Measurements from ENCODE around the gene VPS29.

The VPS29 gene

GRCh38 chr12:110516995-110517394, 15.1 kb upstream of the VPS29 start:
- no peaks in the 10 kb centered on the region for H3K27me3 ChIP-seq (ENCODE audit: insufficient read depth, insufficient read length)
- no peaks in the 10 kb centered on the region for H3K4me1 ChIP-seq (ENCODE audit: insufficient read depth, insufficient read length)
- H3K36me3 ChIP-seq (ENCODE audit: insufficient read depth, insufficient read length, low read length), result no peaks in the 10 kb centered on the region
- H3K9me3 ChIP-seq (ENCODE audit: insufficient read depth, low read length), result no peaks in the 10 kb centered on the region
- DNase-seq (ENCODE audit: low read depth, low spot score), result no peak
- H3K4me3 ChIP-seq (ENCODE audit: insufficient read length, low read depth), result no peak overlapping the region
- no peak for TF ChIP-seq YY1 (IDR thresholded peaks at IDR 0.05; ENCODE audit: insufficient read depth, insufficient read length)
- no peak for TF ChIP-seq SUZ12 (IDR thresholded peaks at IDR 0.05; ENCODE audit: extremely low read depth, insufficient read depth, insufficient read length)
- no peak for TF ChIP-seq ZNF274 (IDR thresholded peaks at IDR 0.05; ENCODE audit: low read depth, low read length)
- no peak overlapping the region for H3K9ac ChIP-seq (ENCODE audit: insufficient read length, low read depth)

- Histone ChIP-seq H3K4me1 (ENCODE audit: insufficient read depth, insufficient read length) (no peaks in the 10 kb centered on the region), H3K9me3 (ENCODE audit: insufficient read depth, low read length) (no peaks in the 10 kb centered on the region), H3K36me3 (ENCODE audit: insufficient read depth, insufficient read length, low read length) (no peaks in the 10 kb centered on the region), H3K27me3 (ENCODE audit: insufficient read depth, insufficient read length) (no peaks in the 10 kb centered on the region), H3K4me3 (ENCODE audit: insufficient read length, low read depth) (no peak overlapping the region), H3K9ac (ENCODE audit: insufficient read length, low read depth) (no peak overlapping the region)
- no peak for DNase-seq (ENCODE audit: low read depth, low spot score)
- no peak for TF ChIP-seq YY1 (IDR thresholded peaks at IDR 0.05; ENCODE audit: insufficient read depth, insufficient read length)
- TF ChIP-seq ZNF274 (IDR thresholded peaks at IDR 0.05; ENCODE audit: low read depth, low read length), result no peak
- no peak for TF ChIP-seq SUZ12 (IDR thresholded peaks at IDR 0.05; ENCODE audit: extremely low read depth, insufficient read depth, insufficient read length)
Observed at GRCh38 chr12:110514363-110514762, 12.5 kb upstream of the VPS29 start.

GRCh38 chr12:110513842-110514241, 11.9 kb upstream of the VPS29 start:
- Histone ChIP-seq H3K36me3 (ENCODE audit: insufficient read depth, insufficient read length, low read length) (no peaks in the 10 kb centered on the region), H3K9ac (ENCODE audit: insufficient read length, low read depth) (no peak overlapping the region), H3K4me1 (ENCODE audit: insufficient read depth, insufficient read length) (no peaks in the 10 kb centered on the region), H3K4me3 (ENCODE audit: insufficient read length, low read depth) (no peak overlapping the region), H3K9me3 (ENCODE audit: insufficient read depth, low read length) (no peaks in the 10 kb centered on the region), H3K27me3 (ENCODE audit: insufficient read depth, insufficient read length) (no peaks in the 10 kb centered on the region)
- TF ChIP-seq SUZ12 (IDR thresholded peaks at IDR 0.05; ENCODE audit: extremely low read depth, insufficient read depth, insufficient read length) (no peak), YY1 (IDR thresholded peaks at IDR 0.05; ENCODE audit: insufficient read depth, insufficient read length) (no peak), ZNF274 (IDR thresholded peaks at IDR 0.05; ENCODE audit: low read depth, low read length) (no peak)
- no peak for DNase-seq (ENCODE audit: low read depth, low spot score)

GRCh38 chr12:110508071-110508586, 6.2 kb upstream of the VPS29 start:
- no peaks in the 10 kb centered on the region for H3K9me3 ChIP-seq (ENCODE audit: insufficient read depth, low read length)
- no peak for DNase-seq (ENCODE audit: low read depth, low spot score)
- no peak overlapping the region for H3K4me3 ChIP-seq (ENCODE audit: insufficient read length, low read depth)
- TF ChIP-seq ZNF274 (IDR thresholded peaks at IDR 0.05; ENCODE audit: low read depth, low read length), result no peak
- no peak for TF ChIP-seq SUZ12 (IDR thresholded peaks at IDR 0.05; ENCODE audit: extremely low read depth, insufficient read depth, insufficient read length)
- no peak for TF ChIP-seq YY1 (IDR thresholded peaks at IDR 0.05; ENCODE audit: insufficient read depth, insufficient read length)
- no peaks in the 10 kb centered on the region for H3K27me3 ChIP-seq (ENCODE audit: insufficient read depth, insufficient read length)
- H3K9ac ChIP-seq (ENCODE audit: insufficient read length, low read depth), result no peak overlapping the region
- no peaks in the 10 kb centered on the region for H3K4me1 ChIP-seq (ENCODE audit: insufficient read depth, insufficient read length)
- H3K36me3 ChIP-seq (ENCODE audit: insufficient read depth, insufficient read length, low read length), result no peaks in the 10 kb centered on the region

GRCh38 chr12:110505332-110505731, 3.4 kb upstream of the VPS29 start:
- Histone ChIP-seq H3K36me3 (ENCODE audit: insufficient read depth, insufficient read length, low read length) (no peaks in the 10 kb centered on the region), H3K9me3 (ENCODE audit: insufficient read depth, low read length) (peaks cover 9% of the 10 kb centered on the region; the same call in 1 of the 2 replicates), H3K9ac (ENCODE audit: insufficient read length, low read depth) (no peak overlapping the region), H3K4me3 (ENCODE audit: insufficient read length, low read depth) (no peak overlapping the region), H3K27me3 (ENCODE audit: insufficient read depth, insufficient read length) (no peaks in the 10 kb centered on the region), H3K4me1 (ENCODE audit: insufficient read depth, insufficient read length) (no peaks in the 10 kb centered on the region)
- no peak for DNase-seq (ENCODE audit: low read depth, low spot score)
- TF ChIP-seq SUZ12 (IDR thresholded peaks at IDR 0.05; ENCODE audit: extremely low read depth, insufficient read depth, insufficient read length) (no peak), YY1 (IDR thresholded peaks at IDR 0.05; ENCODE audit: insufficient read depth, insufficient read length) (no peak), ZNF274 (IDR thresholded peaks at IDR 0.05; ENCODE audit: low read depth, low read length) (no peak)

GRCh38 chr12:110503432-110503831, 1.5 kb upstream of the VPS29 start:
- Histone ChIP-seq H3K4me1 (ENCODE audit: insufficient read depth, insufficient read length) (no peaks in the 10 kb centered on the region), H3K36me3 (ENCODE audit: insufficient read depth, insufficient read length, low read length) (peaks cover 11% of the 10 kb centered on the region), H3K4me3 (ENCODE audit: insufficient read length, low read depth) (no peak overlapping the region), H3K9me3 (ENCODE audit: insufficient read depth, low read length) (peaks cover 9% of the 10 kb centered on the region; the same call in 1 of the 2 replicates), H3K27me3 (ENCODE audit: insufficient read depth, insufficient read length) (no peaks in the 10 kb centered on the region), H3K9ac (ENCODE audit: insufficient read length, low read depth) (no peak overlapping the region)
- TF ChIP-seq ZNF274 (IDR thresholded peaks at IDR 0.05; ENCODE audit: low read depth, low read length) (no peak), SUZ12 (IDR thresholded peaks at IDR 0.05; ENCODE audit: extremely low read depth, insufficient read depth, insufficient read length) (no peak), YY1 (IDR thresholded peaks at IDR 0.05; ENCODE audit: insufficient read depth, insufficient read length) (no peak)
- no peak for DNase-seq (ENCODE audit: low read depth, low spot score)

GRCh38 chr12:110501399-110501751, 536 bp downstream of the VPS29 start:
- Histone ChIP-seq H3K36me3 (ENCODE audit: insufficient read depth, insufficient read length, low read length) (peaks cover 27% of the 10 kb centered on the region), H3K4me1 (ENCODE audit: insufficient read depth, insufficient read length) (no peaks in the 10 kb centered on the region), H3K9me3 (ENCODE audit: insufficient read depth, low read length) (peaks cover 9% of the 10 kb centered on the region; the same call in 1 of the 2 replicates), H3K4me3 (ENCODE audit: insufficient read length, low read depth) (peak overlapping the region; percentile 93), H3K9ac (ENCODE audit: insufficient read length, low read depth) (peak overlapping the region; percentile 96), H3K27me3 (ENCODE audit: insufficient read depth, insufficient read length) (no peaks in the 10 kb centered on the region)
- DNase-seq (ENCODE audit: low read depth, low spot score), result no peak
- TF ChIP-seq YY1 (IDR thresholded peaks at IDR 0.05; ENCODE audit: insufficient read depth, insufficient read length) (no peak), ZNF274 (IDR thresholded peaks at IDR 0.05; ENCODE audit: low read depth, low read length) (no peak), SUZ12 (IDR thresholded peaks at IDR 0.05; ENCODE audit: extremely low read depth, insufficient read depth, insufficient read length) (no peak)

Data from NT2/D1 (cell line).